HG03175 (cell line): ENCODE data around the gene LHX4.

Experiments used
- ATAC-seq: cut with Tn5 transposase; IDR thresholded peaks from one replicate; pipeline ENCODE4 v1.9.1; 2021; ENCODE audit warnings: mild to moderate bottlenecking, moderate library complexity; ENCODE audit not compliant: unreplicated experiment

Gene LHX4

DNA sequence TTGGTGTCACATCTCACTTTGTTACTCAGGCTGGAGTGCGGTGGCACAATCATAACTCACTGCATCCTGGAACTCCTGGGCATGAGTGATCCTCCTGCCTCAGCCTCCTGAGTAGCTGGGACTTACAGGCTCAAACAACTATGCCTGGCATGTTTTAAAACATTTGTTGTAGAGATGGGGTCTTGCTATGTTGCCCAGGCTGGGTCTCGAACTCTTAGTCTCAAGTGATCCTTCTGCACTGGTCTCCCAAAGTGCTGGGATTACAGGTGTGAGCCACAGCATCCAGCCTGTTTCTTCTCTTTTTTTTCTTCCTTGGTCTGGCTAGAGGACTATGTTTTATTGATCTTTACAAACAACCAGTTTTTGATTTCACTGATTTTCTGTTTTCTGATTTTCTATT lies 64.6 kb downstream of the LHX4 start:
- ATAC-seq: no peak

DNA sequence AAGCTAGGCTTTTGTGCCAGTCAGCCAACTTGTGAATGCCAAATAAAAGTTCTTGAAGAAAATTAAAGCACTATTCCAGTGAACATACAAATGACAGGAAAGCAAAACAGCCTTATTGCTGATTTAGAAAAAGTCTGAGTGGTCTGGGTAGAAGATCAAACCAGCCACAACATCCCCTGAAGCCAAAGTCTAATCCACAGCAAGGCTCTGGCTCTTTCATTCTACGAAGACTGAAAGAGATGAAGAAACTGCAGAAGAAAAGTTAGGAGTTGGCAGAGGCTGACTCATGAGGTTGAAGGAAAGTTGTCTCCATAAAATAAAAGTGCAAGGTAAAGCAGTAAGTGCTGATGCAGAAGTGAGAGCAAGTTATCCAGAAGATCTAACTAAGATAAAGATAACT lies 65.9 kb downstream of the LHX4 start:
- ATAC-seq: no peak

DNA sequence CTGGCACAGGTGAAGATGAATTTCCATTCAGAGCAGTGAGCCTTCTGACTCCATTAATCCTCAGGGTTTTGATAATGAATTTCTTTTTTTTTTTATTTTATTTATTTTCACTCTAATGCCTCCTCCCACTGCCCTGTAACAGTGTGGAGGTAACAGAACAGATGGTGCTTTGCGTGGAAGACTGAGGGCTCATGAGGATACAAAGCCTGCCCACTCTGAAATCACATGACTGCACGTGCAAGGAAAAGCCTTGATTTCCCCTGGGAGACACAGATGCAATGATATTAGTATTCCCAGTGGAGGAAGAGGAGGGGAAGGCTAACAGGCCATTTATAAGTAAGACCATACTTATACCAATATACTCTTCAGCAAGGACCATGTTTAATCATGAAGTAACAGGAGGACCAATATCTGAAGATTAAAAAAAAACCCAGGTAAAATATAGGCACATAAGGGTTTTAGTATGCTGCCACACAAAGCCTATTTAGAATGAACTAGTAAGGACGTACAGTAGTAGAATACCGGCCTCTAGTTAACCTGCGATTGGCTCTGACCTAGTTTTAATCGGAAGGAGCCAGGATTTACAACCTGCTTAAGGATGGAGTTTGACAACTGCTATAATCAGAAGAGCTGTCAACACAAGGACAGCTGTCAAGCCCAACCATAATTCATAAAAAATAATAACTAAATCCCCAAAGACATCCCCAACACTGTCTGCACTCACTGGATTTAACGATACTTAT lies 69.6 kb downstream of the LHX4 start:
- no peak for ATAC-seq

DNA sequence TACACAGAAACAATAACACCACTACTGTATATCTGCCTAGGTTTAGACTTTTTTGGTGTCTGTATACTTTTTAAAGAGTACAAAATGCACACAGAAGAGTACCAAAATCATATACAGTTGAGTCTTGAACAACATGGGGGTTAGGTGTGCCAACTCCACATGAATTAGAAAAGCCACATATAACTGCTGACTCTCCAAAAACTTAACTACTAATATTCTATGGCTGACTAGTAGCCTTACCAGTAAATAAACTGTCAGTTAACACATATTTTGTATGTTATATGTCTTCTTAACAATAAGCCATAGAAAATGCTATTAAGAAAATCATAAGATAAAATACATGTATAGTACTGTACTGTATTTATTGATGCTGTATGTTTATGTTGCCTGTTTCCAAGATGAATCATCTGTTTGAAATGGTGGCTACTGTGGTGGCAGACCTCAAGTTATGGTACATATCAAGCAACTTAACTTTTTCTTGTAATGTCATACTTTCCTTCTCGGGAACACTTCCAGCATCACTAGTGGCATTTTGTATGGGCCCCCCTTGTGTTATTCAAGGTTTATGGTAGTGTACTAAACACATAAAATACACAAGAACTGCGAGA lies 71.2 kb downstream of the LHX4 start:
- ATAC-seq: no peak

DNA sequence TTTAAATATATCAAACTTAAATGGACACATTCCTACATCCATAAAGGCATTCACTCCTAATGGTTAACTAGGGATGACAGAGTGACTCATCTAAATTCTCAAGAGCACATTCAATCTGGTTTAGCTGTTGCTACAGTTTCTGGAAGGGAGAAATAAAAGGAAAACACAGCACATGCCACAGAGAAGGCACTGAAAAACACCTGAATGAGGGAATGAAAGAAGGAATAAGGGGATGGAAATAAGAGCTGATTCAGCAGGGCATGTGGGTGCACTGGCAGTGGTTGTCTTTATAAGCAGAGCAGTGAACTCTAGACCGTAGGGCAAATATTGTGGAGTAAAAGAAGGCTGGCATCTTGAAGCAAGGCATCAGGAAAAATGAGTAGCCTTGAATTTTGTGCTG lies 79.3 kb downstream of the LHX4 start:
- ATAC-seq: no peak

DNA sequence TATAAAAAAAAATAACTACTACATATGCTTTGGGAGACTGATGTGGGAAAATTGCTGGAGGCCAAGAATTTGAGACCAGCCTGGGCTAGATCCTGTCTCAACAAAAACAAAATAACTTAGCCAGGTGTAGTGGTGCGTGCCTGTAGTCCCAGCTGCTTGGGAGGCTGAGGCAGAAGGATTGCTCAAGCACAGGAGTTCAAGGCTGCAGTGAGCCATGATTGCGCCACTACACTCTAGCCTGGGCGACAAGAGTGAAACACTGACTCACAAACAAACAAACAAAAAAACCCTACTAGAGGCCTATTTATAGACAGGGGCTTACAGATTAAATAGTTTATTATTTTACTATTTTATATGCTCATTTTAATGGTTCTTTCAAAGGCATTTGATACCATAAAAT lies 80.0 kb downstream of the LHX4 start:
- ATAC-seq: no peak

DNA sequence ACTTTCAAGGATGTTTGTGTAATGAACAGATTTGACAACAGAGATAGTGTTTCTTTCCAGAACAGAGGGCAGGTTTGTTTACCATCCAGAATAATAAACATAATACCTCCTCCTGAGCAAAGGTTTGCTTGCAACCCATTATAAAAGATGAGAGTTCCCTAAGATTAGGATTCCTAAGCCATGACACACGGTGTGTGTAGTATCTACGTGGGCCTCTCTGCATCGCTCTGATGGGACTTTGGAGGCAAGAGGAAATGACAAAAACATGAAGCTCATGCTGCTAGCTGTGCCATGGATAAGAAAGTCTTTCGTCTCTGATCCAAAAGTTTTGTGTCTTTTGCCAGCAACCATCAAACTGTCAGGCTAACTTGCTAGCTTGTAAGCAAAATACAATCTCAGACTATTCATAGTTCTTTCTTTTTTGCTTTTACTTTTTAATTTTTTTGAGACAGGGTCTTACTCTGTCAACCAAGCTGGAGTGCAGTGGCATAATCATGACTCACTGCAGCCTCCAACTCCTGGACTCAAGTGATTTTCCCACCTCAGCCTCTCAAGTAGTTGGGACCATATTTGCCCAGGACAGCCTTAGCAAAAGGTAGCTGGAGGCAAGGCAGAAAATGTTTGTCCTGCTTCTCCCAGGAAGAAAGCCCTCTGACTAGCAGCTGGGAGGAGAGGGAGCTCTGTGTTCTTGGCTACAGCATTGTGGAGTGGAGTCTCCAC lies 81.1 kb downstream of the LHX4 start:
- ATAC-seq: no peak

DNA sequence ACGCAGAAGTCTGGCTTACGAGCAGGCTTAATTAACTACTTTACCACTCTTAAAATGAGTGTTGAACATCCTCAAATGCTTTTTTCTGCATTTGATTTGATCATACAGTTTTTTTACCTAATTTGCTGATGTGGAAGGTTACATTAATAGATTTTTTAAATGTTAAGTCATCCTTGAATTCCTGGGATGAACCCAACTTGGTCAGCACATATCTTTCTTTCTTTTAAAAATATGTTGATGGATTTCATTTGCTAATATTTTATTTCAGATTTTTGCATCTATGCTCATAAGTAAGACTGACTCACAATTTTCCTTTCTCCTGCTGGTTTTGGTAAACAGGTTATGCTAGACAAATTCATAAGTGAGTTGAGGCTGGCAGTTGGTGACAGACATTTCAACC lies 82.9 kb downstream of the LHX4 start:
- no peak for ATAC-seq

DNA sequence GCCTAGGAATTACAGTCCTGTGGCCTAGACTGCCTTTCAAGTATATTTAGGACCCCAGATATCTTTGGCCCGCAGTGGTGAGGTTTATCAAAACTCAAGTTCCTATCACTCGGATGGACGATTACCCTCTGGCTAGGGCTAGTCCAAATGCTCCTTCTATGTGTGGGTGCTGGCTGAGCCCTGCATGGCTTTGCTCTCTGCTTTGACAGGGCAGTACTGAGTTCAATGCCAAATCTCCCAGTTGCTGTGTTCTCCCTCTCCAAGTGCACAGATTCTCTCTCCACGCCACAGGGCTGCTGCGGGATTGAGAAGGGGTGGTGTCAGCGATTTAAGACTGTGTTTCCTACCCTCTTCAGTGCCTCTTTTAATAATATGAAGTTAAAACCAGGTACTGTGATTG lies 97.0 kb downstream of the LHX4 start:
- no peak for ATAC-seq
